ENCODE results near the gene CPT1B.

CPT1B gene

GRCh38 chr22:50523458-50523805, 54.8 kb downstream of the CPT1B start:
- CTCF ChIA-PET, result interaction anchor here (1.2 kb wide), 1 partner anchor 40 kb away, joined by 5 read pairs; the partner anchor contains the start of gene SYCE3
- no peak overlapping the region for H3K27ac ChIP-seq (ENCODE audit: extremely low read depth, low read depth, low read length)
- POLR2A ChIA-PET, result interaction anchor here (1.4 to 5.3 kb wide), 2 partner anchors 14 to 59 kb away, joined by 4 to 189 read pairs; partner anchors contain the start of genes CHKB, LMF2 and NCAPH2

GRCh38 chr22:50522806-50523438, 55.3 kb downstream of the CPT1B start:
- POLR2A ChIA-PET, result interaction anchor here (0.8 to 5.3 kb wide), 4 partner anchors 14 to 60 kb away, joined by 3 to 189 read pairs (median 4); partner anchors contain the start of genes CHKB, LMF2 and NCAPH2
- CTCF ChIA-PET, result interaction anchor here (0.7 to 1.2 kb wide), 2 partner anchors 40 to 247 kb away, joined by 3 to 5 read pairs; partner anchors contain the start of gene SYCE3
- Histone ChIP-seq H3K4me3 (ENCODE audit: low read depth, low read length) (no peak overlapping the region), H3K9me3 (ENCODE audit: control insufficient read depth, insufficient read depth, low read depth, low read length) (no peaks in the 10 kb centered on the region), H3K4me1 (ENCODE audit: control insufficient read depth, insufficient read depth, low read length) (no peaks in the 10 kb centered on the region; the same call in 1 of the 2 replicates), H3K27ac (ENCODE audit: extremely low read depth, low read depth, low read length) (no peak overlapping the region), H3K36me3 (ENCODE audit: control insufficient read depth in 2 of 2, insufficient read depth in 1 of 2, low read length in 2 of 2) (peaks cover 0 to 60% of the 10 kb centered on the region in 2 experiments; a peak in 2 of 3 replicates)
- TF ChIP-seq ZNF19 (tag by site-specific recombination; IDR thresholded peaks at IDR 0.05; ENCODE audit: low read depth) (no peak), ZNF335 (tag by site-specific recombination; conservative IDR thresholded peaks at IDR 0.05) (no peak), ZFP37 (tag by site-specific recombination; IDR thresholded peaks at IDR 0.05) (no peak), KLF7 (tag by site-specific recombination; IDR thresholded peaks at IDR 0.05; ENCODE audit: borderline replicate concordance) (no peak), ZBTB21 (tag by site-specific recombination; IDR thresholded peaks at IDR 0.05) (no peak), KLF16 (tag by site-specific recombination; IDR thresholded peaks at IDR 0.05) (no peak), PBX3 (CRISPR knock-in tag; IDR thresholded peaks at IDR 0.05) (0 out of 2 replicates have a peak, but pooled peaks have one; percentile 10), ZNF747 (tag by site-specific recombination; IDR thresholded peaks at IDR 0.05) (no peak), ZBTB44 (tag by site-specific recombination; IDR thresholded peaks at IDR 0.05) (no peak), KLF8 (tag by site-specific recombination; IDR thresholded peaks at IDR 0.05) (no peak), ZNF785 (tag by site-specific recombination; IDR thresholded peaks at IDR 0.05) (no peak), ZNF670 (tag by site-specific recombination; IDR thresholded peaks at IDR 0.05; ENCODE audit: low read depth) (no peak), ATF2 (tag by site-specific recombination; IDR thresholded peaks at IDR 0.05; ENCODE audit: low read depth) (no peak), ZEB2 (tag by site-specific recombination; IDR thresholded peaks at IDR 0.05) (no peak), FEZF1 (tag by site-specific recombination; IDR thresholded peaks at IDR 0.05) (no peak), GLIS2 (tag by site-specific recombination; IDR thresholded peaks at IDR 0.05) (no peak), SP3 (tag by site-specific recombination; IDR thresholded peaks at IDR 0.05) (no peak), ZNF558 (tag by site-specific recombination; IDR thresholded peaks at IDR 0.05) (no peak), ZNF560 (tag by site-specific recombination; IDR thresholded peaks at IDR 0.05; ENCODE audit: borderline replicate concordance) (no peak), OSR2 (tag by site-specific recombination; IDR thresholded peaks at IDR 0.05) (0 out of 2 replicates have a peak, but pooled peaks have one; percentile 31), HOXA7 (CRISPR knock-in tag; IDR thresholded peaks at IDR 0.05; ENCODE audit: borderline replicate concordance) (no peak), INSM2 (tag by site-specific recombination; IDR thresholded peaks at IDR 0.05) (no peak), ZNF645 (tag by site-specific recombination; IDR thresholded peaks at IDR 0.05) (no peak), ZNF449 (tag by site-specific recombination; IDR thresholded peaks at IDR 0.05) (no peak)

More at GRCh38 chr22:50523458-50523805, 54.8 kb downstream of the CPT1B start:
- no peak for TF ChIP-seq ZNF843 (tag by site-specific recombination; IDR thresholded peaks at IDR 0.05)
- TF ChIP-seq ZFP69B (tag by site-specific recombination; IDR thresholded peaks at IDR 0.05), result peak; percentile 41; the same call in 1 of the 2 replicates
- Histone ChIP-seq H3K9me3 (ENCODE audit: control insufficient read depth, insufficient read depth, low read depth, low read length) (no peaks in the 10 kb centered on the region), H3K4me1 (ENCODE audit: control insufficient read depth, insufficient read depth, low read length) (no peaks in the 10 kb centered on the region; the same call in 1 of the 2 replicates), H3K4me3 (ENCODE audit: low read depth, low read length) (no peak overlapping the region), H3K36me3 (ENCODE audit: control insufficient read depth in 2 of 2, insufficient read depth in 1 of 2, low read length in 2 of 2) (peaks cover 0 to 55% of the 10 kb centered on the region in 2 experiments; a peak in 2 of 3 replicates)
